ENCODE results near the gene ACOT12. TPM values are rescaled to one million over a fixed set of nuclear protein-coding genes. Genes with fewer than 3 reads are reported as not detected.
A peak's percentile ranks its signal among the peaks of the same experiment; 100 is the strongest.

Gene ACOT12
- total RNA-seq, 1 donor from 2014 or later: not detected

GRCh38 chr5:81308836-81309235 lies 85.1 kb downstream of the ACOT12 start:
- no peak for DNase-seq (ENCODE audit: low spot score in 2 of 2, unreplicated experiment in 2 of 2)
- H3K9me3 Mint-ChIP-seq: no peaks in the 10 kb centered on the region
- H3K27me3 Mint-ChIP-seq (ENCODE audit: low read depth): no peaks in the 10 kb centered on the region
- H3K27ac Mint-ChIP-seq: no peak overlapping the region
- no peaks in the 10 kb centered on the region for H3K4me1 Mint-ChIP-seq
- peaks cover 22% of the 10 kb centered on the region for H3K36me3 Mint-ChIP-seq
- TF ChIP-seq CTCF (IDR thresholded peaks at IDR 0.05; ENCODE audit: unreplicated experiment): no peak
- no peak overlapping the region for H3K4me3 Mint-ChIP-seq

- Mint-ChIP-seq H3K4me3 (no peak overlapping the region), H3K36me3 (peaks cover 7% of the 10 kb centered on the region), H3K27me3 (ENCODE audit: low read depth) (no peaks in the 10 kb centered on the region), H3K9me3 (no peaks in the 10 kb centered on the region), H3K27ac (no peak overlapping the region), H3K4me1 (peaks cover 13% of the 10 kb centered on the region)
- no peak for DNase-seq (ENCODE audit: low spot score in 2 of 2, unreplicated experiment in 2 of 2)
- no peak for TF ChIP-seq CTCF (IDR thresholded peaks at IDR 0.05; ENCODE audit: unreplicated experiment)
These were observed 88.1 kb downstream of the ACOT12 start for GRCh38 chr5:81305785-81306184.

DNA sequence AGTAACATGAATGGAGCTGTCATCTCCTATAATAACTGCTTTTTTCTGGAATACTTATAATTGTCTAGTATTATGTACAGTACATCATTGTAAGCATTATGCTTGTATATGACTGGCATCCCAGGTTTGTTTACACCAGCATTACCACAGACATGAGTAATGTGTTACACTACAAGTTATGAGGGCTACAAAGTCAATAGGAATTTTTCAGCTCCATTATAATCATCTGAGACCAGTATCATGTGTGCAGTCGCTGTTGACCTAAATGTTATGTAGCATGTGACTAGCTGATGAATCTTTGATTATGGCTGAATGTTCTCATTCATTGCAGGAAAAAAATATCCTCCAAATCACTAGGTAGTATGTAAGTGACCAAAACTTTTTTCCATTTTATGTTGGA lies 90.4 kb downstream of the ACOT12 start:
- Mint-ChIP-seq H3K27ac (no peak overlapping the region), H3K36me3 (peaks cover 6% of the 10 kb centered on the region), H3K4me3 (peak overlapping the region; percentile 16), H3K4me1 (peaks cover 28% of the 10 kb centered on the region), H3K27me3 (ENCODE audit: low read depth) (no peaks in the 10 kb centered on the region), H3K9me3 (no peaks in the 10 kb centered on the region)
- no peak for DNase-seq (ENCODE audit: low spot score in 2 of 2, unreplicated experiment in 2 of 2)
- no peak for TF ChIP-seq CTCF (IDR thresholded peaks at IDR 0.05; ENCODE audit: unreplicated experiment)

- no peaks in the 10 kb centered on the region for H3K9me3 Mint-ChIP-seq
- H3K4me1 Mint-ChIP-seq: peaks cover 30% of the 10 kb centered on the region
- DNase-seq (ENCODE audit: low spot score in 2 of 2, unreplicated experiment in 2 of 2): no peak
- H3K36me3 Mint-ChIP-seq: peaks cover 6% of the 10 kb centered on the region
- peak overlapping the region; percentile 98 for H3K27ac Mint-ChIP-seq
- H3K4me3 Mint-ChIP-seq: peak overlapping the region; percentile 94
- no peak for TF ChIP-seq CTCF (IDR thresholded peaks at IDR 0.05; ENCODE audit: unreplicated experiment)
- no peaks in the 10 kb centered on the region for H3K27me3 Mint-ChIP-seq (ENCODE audit: low read depth)
These were observed 91.3 kb downstream of the ACOT12 start for GRCh38 chr5:81302596-81302995.

DNA sequence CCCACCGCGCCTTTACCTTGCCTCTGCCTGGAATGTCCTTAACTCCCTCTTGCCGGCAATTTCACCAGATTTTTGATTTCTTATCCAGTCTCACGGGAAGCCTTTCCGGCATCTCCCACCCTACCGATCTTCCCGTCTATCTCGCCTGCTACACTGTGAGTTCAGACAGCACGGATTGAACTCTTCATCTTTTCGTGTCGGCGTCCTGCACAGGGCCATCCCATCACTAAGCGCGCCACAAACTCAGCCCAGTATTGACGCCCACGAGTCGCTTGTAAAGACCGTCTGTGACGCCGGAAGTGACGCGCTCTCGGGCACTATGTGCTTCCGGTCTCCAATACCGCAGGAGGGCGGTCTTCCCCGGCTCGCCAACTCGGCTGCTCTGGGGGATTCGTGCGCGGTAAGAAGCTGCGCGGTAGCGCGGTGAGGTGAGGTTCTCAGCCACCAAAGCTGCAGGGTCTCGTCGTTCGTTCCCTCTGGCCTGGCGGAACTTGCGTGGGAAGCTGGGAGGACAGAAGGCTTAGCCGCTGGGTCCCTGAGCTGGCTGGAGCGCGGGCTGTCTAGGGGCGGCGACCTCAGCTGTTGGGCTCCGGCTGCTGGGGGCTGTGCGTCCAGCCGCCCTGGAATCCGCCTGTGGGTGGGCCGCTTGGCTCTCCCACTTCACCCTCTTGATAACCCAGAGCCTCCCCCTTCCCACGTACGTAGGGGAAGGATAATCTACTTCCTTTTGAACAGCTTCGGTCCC lies 92.5 kb downstream of the ACOT12 start, which contains the start of gene ZCCHC9:
TSS of gene ZCCHC9 (plus strand) at position 317 of the 745 bp plus-strand sequence. CDS start 3,171 bp downstream, outside the sequence.
- Mint-ChIP-seq H3K27me3 (ENCODE audit: low read depth) (no peaks in the 10 kb centered on the region), H3K4me3 (peak within 1 kb of the TSS; percentile 94), H3K9me3 (no peaks in the 10 kb centered on the region), H3K4me1 (peaks cover 33% of the 10 kb centered on the region), H3K27ac (peak within 1 kb of the TSS; percentile 98), H3K36me3 (peaks cover 6% of the 10 kb centered on the region)
- DNase-seq (ENCODE audit: low spot score in 2 of 2, unreplicated experiment in 2 of 2): peak; percentile 86 to 91
- TF ChIP-seq CTCF (IDR thresholded peaks at IDR 0.05; ENCODE audit: unreplicated experiment): peak; percentile 15
